Measurements from ENCODE around the gene CCDC9B.

CCDC9B gene

DNA sequence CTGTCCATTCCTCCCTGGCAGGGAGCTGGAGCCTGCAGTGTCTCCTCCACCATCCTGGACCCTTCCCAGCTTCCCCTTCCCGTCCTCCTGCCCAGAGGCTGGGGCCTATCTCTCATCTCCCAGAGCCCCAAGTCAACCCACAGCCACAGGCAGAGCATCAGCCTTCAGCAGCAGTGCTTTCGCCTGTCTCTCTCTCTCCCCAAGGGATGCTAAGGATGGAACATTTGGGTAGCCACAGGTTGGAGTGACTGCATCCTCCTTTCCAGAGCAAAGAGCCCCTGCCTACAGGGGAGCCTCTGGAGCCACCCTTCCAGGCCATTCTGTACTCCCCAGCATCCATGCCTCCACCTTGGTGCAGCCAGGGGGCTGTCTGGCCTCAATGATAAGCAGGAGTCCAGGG is 37.2 kb downstream of the CCDC9B start:
- DNase-seq: no peak

DNA sequence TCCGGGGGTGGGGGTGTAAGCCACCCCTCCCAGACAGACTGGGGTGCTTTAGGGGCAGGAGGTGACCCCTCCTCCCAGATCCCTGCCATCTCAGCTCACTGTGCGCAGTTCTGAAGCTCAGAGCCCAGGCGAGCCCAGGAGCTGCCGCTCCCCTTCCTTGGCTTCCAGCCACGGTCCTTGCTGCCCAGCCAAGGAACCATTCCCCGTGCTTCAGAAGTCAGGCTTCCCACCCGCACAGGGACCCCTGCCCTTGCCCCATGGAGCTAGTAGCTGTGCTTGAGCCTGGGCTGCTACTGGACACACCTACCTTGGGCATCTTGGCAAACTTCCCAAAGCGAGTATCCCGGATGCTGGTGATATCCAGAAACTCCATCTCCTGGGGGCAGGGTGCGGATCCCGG is 37.8 kb downstream of the CCDC9B start:
- no peak for DNase-seq

DNA sequence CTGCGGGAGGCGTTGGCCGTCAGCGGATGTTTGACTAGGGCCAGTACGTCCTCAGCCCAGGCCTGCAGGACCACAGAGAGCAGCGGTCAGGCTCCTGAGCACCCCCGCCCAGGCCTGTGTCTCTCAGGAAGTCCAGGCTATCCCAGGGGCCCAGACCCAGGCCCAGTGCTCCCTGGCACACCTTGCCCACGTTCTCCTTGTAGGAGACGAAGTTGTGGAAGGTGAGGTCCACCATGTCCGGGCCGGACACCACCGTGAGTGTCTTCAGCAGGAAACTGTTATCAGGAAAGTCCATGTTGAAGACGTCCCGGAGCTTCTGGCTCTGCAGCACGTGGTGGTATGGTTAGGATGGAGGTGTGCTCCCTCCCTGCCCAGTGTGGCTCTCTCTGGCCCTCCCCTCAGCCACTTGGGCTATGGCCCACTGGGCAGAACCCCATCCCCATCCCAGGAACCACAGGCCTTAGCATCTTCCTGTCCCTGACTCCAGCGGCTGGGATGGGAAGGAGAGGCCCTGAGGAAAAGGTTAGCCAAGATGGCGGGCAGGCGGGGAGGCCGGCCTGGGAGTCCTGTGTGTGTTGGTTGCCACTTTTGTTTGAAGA is 38.4 kb downstream of the CCDC9B start:
- no peak for DNase-seq

DNA sequence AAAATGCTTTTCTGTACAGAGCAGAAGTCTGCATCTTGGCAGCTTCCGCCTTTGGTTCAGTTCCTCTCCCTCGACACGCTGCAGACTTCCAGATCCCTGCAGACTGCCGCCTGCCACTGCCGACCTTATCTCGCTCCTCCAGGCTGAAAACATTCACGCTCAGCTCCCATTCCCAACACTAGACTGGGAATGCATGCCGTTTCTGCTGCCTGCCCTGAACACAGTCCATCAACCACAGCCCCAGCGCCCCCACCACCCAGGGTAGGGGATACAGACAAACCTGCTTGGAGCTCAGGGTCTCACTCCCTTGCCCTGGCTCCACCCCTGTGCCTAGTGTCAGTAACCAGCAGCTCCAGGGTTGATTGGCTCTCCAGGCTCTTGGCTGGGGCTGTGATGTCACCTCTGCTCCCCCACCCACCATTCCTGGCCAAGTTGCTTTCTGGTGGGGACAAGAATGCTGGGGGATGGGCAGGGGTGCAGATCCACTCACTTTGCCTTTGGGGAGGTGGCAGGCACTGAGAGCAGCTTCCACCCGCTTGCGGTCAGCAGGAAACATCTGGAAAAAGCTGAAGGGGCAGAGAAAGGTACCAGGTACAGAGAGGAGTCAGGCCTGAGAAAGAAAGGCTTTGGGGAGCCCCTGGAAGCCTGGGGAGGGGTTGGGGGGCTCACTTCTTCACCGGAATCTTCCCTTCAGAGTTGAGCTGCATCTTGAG is 39.1 kb downstream of the CCDC9B start:
- DNase-seq: no peak

DNA sequence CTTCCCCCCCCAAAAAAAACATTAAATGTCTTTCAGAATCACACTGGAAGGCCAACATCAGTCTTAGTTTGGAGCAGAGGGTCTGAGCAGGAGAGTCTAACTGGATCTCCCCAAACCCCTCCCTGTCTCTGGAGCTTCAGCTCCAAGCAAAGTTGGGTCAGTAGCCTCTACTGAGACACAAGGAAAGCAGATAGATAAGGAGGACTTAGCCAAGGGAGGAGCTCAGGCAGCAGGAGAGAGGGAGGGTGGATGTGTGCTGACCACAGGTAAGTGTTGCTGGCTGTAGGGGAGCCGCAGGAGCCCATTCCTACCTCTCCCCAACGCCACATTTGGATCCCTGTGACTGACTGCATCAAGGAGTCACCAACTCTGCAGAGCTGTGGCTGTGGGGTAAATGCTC is 40.0 kb downstream of the CCDC9B start:
- no peak for DNase-seq

DNA sequence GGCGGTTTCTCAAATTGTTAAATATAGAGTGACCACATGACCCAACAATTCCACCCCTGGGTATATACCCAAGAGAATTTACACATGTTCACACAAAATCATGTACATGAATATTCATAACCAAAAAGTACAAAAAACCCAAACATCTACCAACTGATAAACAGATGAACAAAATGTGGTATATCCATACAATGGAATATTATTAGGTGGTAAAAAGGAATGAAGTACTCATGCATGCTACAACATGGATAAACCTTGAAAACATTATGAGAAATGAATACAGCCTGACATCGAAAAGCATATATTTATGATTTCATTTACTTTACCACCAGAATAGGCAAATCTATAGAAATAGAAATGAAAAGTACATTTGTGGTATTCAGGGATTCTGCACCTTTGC is 40.4 kb downstream of the CCDC9B start:
- DNase-seq: no peak

DNA sequence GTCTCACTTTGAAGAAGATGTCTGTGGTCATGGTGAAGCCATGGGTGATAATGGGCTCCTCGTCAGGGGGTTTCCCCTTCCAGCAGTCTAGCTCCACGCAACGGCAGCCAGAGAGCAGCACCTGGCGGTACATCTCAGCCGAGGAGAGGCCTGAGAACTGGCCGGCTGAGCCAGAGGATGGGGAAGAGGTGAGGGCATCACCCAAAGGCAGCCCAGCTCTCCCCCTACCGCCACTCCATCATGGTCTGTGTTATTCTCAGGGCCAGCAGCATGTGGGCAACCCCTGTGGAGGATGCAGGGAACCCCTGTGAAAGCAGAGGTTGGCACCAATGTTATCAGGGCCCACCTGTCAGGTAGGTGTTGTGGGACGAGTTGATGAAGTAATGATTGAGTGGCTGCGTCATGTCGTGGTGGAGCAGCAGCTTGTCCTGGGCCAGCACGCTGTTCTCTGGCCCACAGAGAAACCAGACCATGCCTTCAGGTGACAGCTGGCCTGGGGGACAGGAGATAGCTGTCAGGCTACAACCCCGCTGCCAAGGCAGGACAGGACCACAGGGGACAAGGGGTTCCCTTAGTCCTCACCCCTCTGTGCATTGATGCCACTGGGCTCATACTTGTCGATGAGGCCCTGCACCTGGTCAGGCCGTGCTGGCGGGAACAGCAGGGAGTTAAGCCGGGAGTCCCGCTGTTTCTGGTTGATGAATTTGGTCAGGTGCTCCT is 42.4 kb downstream of the CCDC9B start:
- DNase-seq: no peak

DNA sequence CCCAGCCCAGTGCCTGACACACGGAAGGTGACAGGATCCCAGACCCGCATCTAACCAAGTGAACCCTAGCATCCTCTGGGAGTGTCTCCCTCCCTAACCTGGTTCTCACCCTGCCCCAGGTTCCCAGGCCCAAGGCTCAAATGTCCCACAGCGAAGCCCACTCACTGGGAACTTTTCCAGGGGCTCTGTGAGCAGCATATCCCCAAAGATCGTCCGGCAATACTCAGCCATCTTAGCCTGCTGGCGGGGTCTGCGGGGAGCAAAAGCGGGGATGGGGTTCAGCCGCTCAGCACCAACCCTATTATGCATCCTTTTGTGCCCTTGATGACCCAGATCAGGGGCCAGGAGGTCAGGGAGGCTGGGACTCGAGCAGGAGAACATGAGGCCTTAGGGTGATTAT is 43.4 kb downstream of the CCDC9B start:
- DNase-seq: no peak

DNA sequence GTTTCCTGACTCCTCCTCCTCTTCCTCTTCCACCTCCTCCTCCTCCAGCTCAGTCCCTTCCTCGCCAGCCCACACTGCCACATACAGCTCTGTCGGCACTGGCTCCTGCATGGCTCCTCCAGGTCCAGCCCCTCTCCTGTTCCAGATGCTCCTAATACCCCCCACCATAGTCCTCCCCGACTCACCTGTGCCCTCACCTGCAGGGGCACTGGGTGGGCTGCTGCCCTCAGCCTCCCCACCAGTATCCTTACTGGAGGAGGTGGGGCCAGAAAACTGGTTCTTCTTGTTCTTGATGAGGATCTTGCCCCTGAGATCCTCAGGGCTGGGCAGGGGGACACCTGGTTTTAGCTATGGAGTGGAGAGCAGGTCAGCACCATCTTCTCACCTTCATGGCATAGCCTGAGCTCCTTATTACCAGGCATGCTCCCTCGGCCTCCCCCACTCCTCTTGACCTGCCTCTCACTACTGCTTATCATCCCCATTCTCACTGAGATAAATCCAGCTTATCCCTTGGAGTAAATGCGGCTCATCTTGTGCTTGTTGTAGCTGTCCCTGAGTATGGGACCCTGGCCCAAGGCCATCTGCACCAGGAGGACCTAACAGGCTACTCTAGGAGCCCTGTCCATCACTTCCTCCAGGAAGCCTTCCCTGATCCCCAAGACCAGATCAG is 44.0 kb downstream of the CCDC9B start:
- DNase-seq: no peak

DNA sequence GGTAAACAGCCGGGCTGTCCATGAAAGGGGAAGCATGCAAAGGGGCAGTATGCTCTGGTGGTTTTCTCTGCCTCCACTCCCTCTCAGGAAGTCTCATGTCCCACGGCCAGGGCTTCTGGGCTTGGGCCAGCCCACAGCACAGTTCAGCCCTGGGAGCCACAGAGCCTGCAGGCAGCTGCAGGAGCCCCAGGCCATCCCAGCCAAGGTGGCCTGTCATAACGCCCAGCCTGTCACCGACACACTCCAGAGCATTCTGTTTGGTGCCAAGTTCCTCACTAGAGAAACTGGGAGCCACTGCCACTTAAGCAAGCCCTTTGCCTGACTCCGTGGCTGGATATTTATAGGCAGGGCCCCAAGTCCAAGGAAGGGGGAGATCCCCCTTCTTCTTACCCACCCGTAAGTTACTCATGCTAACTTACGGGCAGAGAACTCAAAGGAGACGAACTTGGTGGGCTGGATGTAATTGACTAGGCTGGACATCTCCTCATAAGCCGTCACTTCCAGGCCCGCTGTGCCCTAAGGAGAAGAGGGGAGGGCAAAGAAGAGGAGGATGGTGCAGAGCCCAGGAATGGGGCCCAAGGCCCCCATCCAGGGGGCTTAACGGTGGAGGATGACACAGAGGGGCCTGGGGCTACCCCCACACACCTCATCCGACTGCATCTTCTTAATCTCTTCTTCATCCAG is 44.7 kb downstream of the CCDC9B start:
- DNase-seq: no peak

DNA sequence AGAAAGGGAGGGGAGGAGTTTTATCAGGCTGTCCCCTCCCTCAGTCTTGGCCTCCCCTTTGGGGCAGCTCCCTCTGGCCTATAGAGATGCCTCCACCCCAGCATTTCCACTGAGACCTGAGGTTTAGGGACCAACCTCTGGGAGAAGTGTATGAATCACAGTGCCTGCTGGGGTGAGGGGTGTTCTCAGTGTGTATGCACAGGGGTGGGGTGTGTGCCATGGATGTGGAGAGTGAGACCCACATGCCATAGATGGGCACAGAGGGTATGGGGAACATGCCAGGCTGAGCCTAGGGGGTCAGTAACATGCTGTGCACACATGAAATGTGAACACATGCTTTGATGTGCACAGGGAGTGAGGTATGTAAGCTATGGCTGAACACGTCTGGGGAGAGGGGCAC is 45.4 kb downstream of the CCDC9B start:
- no peak for DNase-seq

DNA sequence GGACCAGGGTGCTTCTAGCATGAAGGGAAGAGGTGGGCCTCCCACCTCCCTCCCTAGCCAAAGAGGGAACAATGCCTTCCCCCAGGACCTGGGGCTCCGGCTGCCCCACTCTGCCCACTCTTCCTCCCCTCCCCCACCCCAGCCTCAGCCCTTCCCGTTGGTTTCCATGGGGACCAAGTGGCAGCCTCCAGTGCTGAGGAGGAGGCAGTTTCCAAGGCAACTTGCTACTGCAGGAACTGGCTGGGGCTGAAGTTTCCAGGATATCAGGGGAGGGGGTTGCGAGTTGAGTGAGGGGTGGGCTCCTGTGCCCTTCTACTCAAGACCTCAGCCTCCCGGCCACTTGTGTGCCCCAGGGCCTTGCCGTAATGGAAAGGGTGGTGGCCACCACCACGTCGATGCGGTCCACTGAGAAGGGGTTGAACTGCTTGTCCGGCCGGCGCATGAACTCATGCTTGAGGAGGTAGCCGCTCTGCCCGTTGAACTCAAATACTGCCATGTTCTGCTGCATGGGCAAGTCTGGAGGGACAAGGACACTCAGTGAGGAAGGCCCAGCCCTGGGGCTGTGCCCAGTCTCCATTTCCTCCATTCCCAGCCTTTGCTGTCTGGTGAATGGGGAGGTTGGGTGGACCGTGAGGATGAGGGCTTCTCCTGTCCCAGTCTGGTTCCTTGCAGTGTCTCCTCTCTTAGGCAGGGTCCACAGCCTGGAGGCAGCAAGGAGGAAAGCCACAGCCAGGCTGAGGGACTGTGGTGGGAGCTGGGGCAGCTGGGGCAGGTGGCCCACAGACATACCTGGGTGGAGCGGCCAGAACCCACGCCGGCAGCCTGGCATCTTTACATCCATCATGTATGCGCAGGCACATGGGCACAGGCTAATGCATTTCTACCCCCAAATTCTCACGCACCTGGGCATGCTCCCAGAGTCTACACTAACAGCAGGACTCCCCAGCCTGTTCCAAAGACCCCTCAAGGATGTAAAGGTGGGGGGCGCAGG is 46.5 kb downstream of the CCDC9B start:
- no peak for DNase-seq

DNA sequence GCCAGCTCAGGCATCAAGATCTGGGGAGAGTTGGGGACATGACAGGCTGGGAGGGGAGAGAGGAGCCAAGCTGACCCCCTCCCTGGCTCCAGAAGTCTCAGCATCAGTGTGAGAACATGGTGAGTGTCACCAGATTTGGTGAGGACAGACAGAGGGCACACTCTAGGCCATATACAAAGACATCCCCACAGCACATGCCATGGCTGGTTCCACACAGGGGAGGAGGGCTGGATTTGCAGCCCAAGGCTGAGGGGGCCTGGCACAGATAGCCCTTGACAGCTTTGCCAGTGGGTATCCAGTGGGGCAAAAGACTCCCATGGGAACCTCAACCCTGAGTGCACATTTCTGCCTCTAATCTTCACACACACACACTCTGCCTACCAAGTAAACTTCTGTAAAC is 47.7 kb downstream of the CCDC9B start:
- no peak for DNase-seq

DNA sequence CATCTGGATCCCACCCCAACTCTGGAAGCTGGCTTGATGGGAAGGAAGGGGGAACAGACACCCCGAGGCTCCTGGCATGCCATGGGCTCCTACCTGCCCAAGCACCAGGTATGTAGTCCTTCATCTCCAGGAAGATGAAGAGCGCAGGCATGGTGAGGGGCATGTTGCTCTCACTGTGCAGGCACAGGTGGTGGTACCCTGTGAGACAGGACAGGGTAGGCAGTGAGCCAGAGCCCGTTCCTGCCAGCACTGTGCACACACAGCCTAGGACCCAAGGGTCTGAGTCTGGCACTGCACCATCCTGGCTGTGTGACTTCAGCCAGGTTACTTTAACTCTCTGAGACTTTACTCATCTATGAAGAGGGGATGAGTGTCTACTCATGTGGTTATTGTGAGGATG is 48.5 kb downstream of the CCDC9B start:
- no peak for DNase-seq

DNA sequence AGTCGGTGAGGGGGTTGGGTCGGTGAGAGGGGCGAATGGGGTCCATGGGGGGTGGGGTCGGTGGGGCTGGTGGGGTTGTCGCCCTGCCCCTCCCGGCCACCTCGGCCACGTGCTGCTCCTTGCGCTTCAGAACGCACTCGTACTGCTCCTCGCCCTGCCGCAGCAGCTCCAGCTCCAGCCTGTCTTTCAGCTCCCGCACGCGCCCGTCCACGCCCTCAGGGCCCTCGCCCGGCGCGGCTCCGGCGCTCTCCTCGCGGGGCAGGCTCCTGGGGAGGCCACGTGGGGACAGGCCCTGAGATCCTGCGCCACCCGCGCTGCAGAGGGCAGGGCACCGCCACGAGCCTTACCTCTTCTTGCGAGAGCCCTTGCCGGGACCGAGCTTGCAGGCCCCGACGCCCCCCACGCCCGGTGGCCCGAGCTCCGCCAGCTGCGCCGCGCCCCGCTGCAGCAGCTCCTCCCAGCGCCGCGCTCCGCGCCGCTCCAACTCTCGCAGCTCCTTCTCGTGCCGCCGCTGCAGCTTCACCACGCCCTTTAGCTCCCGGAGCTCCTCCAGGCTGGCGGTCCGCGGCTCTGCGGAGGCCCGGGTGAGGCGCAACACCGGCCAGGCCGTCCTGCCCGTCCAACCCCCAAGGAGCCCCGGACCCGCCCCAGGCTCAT is 49.7 kb downstream of the CCDC9B start:
- peak; percentile 69 for DNase-seq

DNA sequence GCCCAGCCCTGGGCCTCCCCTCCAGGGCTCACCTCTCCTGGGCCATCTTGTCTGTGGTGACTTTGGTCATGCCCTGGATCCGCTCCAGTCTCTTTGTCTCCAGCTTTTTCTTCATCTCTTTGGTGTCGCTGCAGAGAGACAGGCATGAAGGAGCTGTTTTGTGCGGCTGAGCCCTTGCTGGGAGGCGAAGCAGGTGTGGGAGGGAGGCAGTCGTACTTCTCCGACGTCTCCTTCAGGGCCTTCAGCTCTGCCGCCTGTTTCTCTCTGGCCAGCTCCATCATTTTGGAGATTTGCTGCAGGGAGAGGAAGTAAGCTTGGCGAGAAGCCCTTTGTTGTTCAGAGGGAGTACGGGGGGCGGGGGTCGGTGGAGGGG is 50.2 kb downstream of the CCDC9B start:
- no peak for DNase-seq

DNA sequence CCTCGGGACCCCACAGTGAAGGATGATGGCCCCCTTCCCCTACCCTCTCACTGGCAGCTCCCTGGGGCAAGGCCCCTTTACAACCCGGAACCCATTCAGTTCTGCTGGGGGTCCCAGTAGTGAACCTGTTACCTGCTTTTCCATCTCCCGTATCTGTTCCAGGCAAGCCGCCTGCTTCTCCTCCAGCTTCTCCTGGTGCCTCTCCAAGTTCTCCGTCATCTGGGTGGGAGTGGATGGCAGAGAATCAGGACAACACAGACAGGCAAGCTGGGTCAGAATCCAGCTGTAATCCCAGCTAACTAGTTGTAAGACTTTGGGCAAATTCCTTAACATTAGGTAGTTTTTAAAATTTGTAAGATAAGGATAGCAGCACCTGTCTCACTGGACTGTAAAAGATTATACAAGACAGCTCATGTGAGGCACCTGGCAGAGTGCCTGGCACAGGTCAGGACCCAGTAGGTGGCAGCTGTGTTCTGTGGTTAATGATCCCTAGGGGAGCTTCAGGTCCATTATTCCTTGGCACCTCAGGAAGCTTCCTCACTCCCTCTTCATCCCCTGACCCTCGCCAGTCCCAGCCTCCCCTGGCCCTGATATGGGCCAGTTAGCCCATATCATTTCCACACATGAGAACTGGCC is 51.5 kb downstream of the CCDC9B start:
- no peak for DNase-seq

DNA sequence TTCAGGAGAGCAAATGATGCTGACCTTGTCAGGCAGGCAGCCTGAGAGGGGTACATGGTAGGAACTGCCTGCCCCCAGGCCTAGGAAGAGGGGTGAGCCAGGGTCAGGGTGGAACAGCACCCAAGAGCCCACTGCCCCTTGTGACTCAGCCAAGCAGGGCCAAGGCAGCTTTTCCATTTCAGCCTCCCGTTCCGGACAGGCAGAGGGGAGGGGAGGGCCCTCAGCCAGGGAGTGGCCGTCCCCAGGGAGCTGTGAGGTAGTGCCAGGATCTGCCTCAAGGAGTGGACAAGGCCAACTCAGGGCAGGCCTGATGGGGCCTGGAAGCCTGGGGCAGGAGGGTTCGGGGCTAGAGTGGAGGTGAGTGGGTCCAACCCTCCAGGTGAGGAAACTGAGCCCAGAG is 52.8 kb downstream of the CCDC9B start:
- no peak for DNase-seq

DNA sequence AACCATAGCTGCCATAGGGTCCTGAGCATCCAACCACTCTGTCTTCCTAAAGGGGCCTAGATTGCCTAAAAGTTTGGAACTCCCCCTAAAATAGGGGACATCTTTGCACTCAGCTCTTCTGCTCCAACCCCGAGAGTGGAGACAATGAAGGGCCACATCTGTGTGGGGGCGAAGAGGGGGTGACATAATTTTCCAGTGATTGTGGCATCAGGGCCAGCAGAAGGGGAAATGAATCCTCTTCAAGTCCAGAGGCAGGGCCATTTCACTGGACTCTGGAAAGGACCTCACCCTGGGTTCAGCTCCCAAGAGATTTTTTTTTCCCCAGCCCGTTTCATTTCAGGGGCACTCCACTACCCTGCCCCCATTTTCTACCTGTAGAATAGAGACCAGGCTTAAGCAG is 53.2 kb downstream of the CCDC9B start:
- DNase-seq: no peak

DNA sequence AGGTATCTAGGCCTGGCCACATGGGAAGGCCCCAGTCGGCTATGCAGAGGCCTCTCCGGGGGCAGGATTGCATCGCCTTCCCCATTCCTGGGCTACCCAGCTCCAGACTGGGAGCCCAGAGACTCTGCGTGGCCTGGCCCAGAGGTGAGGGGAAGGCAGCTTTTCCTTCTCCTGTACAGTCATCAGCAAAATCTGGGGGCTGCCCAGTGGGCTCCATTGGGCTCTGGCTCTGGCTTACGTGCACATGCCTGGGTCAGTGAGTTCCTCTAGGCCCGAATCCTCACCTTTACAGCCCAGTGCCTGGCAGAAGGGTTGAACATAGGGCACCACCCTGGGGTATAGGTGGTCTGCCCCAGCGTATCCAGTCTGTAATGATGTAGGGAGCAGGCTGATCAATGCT is 53.9 kb downstream of the CCDC9B start:
- no peak for DNase-seq

DNA sequence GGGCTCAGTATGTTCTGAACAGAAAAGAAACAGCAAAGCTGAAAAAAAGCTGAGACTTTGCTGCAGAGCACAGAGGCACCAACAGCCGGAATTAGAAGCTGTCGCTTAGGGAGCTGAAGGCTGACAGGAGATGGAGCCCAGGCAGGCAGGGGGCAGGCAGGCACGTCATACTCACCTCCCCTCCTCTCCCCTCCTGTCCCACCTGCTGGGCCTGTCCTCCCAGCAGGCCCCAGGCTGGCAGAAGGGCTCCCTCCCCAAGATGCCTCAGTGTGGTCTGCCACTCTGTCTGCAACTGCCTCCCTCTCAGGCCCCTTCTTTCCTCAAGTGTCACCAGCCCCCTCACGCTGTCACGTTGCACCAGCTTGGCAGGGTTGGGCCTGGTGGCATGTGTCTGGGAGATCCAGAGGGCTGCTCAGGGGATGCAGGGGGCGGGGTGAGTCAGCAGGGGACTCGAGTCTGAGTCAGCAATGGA is 54.6 kb downstream of the CCDC9B start:
- DNase-seq: no peak

Measured in right forelimb (tissue), 1 donor.